Activated CD8-positive, alpha-beta T cell treated with anti-CD3 and anti-CD28 coated beads, Interleukin-2, amount 10 ng/mL, durations not matched to agents 7 days and 5 days (primary cell): Measurements from ENCODE around the gene KYAT1. TPM values are rescaled to one million over a fixed set of nuclear protein-coding genes. Genes with fewer than 3 reads are reported as not detected.

ENCODE experiments used
- ATAC-seq: fragments of 150-1000 bp; cut with Tn5 transposase; one replicate; pipeline ENCODE4 v1.10.0; 2021; ENCODE audit warnings: moderate library complexity
- CTCF ChIA-PET: fragments of 350-600 bp; sonication (Branson Sonifier 250); formaldehyde crosslinking; loops from one replicate; lab custom pipeline; 2021; ENCODE audit warnings: antibody characterized with exemption; lab: Charles Lee
- POLR2A ChIA-PET: fragments of 350-600 bp; sonication (Branson Sonifier 250); formaldehyde crosslinking; loops from one replicate; lab custom pipeline; 2021; ENCODE audit warnings: antibody characterized with exemption; lab: Charles Lee
- DNase-seq: peaks from one replicate; pipeline ENCODE4 v3.0.0-alpha.2; 2020
- H3K27ac Mint-ChIP-seq: one replicate; pipeline ENCODE4 v1.8.0; 2021; ENCODE audit warnings: mild to moderate bottlenecking, mixed read lengths
- H3K27me3 Mint-ChIP-seq: one replicate; pipeline ENCODE4 v1.8.0; 2021; ENCODE audit warnings: low read depth, mixed read lengths
- H3K36me3 Mint-ChIP-seq: one replicate; pipeline ENCODE4 v1.8.0; 2021; ENCODE audit warnings: low read depth, mixed read lengths
- H3K4me1 Mint-ChIP-seq: one replicate; pipeline ENCODE4 v1.8.0; 2021; ENCODE audit warnings: low read depth, mixed read lengths
- H3K4me3 Mint-ChIP-seq: one replicate; pipeline ENCODE4 v1.8.0; 2021; ENCODE audit warnings: mild to moderate bottlenecking, mixed read lengths
- H3K9me3 Mint-ChIP-seq: one replicate; pipeline ENCODE4 v1.8.0; 2022; ENCODE audit warnings: mixed read lengths; ENCODE audit not compliant: insufficient read depth
- total RNA-seq, 2 experiments: library from RNA; stranded (reverse); gene quantifications; one replicate each; pipeline ENCODE4 v1.2.3, GENCODE V29; 2021

The KYAT1 gene
- total RNA-seq, 2 experiments from 2014 or later = 12.6 to 13.0 TPM

DNA sequence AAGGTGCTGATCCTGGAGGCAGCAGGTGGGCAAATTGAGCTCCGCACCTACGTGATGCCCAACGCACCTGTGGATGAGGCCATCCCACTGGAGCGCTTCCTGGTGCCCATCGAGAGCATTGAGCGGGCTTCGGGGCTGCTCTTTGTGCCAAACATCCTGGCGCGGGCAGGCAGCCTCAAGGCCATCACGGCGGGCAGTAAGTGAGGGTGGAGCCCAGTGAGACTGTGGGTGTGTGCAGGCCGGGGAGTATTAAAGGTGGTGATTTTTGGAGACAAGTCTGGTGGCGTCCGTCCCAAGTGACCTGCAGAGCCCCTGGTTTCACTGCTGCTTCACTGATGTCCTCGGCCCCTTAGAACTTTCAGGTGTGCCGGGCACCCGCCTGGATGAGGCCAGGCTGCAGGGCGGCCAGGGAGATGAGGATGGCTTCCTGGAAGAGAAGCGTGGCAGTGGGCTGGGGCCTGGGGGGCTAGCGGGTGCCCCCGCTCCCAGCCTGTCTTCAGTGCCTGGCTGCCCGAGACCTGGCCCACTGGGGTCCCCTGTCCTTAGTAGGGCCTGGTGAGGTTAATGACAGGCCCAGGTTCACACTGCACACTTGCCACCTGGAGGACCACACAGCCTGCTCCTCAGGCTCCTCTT, 59.2 kb downstream of the KYAT1 start:
- CTCF ChIA-PET = no interaction called here
- Mint-ChIP-seq H3K36me3 (peaks cover 44% of the 10 kb centered on the region), H3K4me3 (no peak overlapping the region), H3K9me3 (peaks cover 3% of the 10 kb centered on the region), H3K27ac (no peak overlapping the region), H3K27me3 (no peaks in the 10 kb centered on the region), H3K4me1 (peaks cover 24% of the 10 kb centered on the region)
- DNase-seq (no peak), ATAC-seq (no peak)
- POLR2A ChIA-PET = no interaction called here

DNA sequence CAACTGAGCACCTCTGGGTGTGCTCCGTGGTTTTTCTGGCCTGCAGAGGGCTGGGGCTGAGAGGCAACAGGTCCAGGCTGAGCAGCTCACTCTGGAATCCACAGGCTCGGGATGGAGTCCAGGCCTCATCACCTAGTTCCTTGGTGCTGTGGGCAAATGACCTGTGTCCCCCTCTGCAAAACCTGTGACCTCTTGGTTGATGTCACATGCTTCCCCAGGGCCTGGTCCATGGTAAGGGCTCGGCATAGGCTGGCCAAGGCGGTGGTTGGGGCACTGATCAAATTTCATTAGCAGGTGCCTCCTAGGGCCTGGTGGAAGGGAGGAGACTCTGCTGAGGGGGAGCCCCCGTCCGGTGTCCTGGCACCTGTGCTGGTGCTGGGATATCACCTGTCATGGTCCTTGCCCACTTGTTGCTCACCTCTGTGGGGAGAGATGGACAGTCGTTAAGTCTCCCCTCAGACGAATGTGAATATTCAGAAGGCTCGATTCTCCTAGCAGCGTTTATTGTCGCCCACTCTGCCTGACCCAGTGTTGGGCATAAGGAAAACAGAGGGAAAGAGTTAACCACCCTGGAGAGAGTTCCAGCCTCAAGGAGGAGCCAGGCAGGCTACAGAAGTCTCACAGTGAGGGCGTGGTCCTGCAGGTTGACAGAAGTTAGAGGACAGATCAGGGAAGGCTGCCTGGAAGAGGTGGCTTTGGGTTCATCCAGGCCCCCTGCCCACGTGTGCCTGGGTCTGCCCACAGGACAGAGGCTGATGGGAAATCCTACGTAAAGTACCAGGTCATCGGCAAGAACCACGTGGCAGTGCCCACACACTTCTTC, 60.0 kb downstream of the KYAT1 start:
- no peak overlapping the region for H3K27ac Mint-ChIP-seq
- no peak for DNase-seq

DNA sequence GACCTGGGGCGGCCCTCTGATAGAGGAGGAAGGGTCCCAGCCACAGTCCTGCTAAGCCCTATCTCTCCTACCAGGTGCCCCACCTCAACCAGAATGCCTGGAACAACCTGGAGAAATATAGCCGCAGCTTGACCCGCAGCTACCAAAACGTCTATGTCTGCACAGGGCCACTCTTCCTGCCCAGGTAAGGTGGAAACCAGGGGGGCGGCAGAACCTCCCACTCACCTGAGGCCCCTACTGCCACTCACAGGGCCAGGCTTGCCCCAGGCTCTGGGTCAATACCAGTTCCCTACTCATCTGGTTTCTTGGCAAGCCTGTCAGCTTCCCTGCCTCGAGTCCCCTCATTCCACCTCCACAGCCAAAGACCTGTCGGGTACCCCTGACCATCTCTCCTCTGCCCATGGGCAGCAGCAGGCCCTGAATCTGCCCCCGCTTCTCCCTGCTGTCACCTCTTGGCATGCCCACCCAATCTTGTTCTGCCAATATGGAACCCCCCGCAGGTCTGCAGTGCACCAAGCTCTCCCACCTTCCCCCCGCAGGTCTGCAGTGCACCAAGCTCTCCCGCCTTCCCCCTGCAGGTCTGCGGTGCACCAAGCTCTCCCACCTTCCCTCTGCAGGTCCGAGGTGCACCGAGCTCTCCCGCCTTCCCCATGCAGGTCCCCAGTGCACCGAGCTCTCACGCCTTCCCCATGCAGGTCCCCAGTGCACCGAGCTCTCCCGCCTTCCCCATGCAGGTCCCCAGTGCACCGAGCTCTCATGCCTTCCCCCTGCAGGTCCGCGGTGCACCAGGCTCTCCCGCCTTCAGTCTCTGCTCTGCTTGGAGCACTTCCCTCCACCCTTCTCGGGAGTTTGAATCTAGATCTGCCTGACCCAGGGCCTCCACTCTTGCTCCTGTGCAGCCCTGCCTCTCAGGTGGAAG, 60.8 kb downstream of the KYAT1 start:
- no peak overlapping the region for H3K4me3 Mint-ChIP-seq
- DNase-seq (no peak), ATAC-seq (no peak)
- H3K9me3 Mint-ChIP-seq = peaks cover 5% of the 10 kb centered on the region
- H3K27ac Mint-ChIP-seq = no peak overlapping the region
- ChIA-PET CTCF (interaction anchor here (0.8 to 3.5 kb wide), 4 partner anchors 9 to 458 kb away, joined by 3 to 36 read pairs (median 3); partner anchors contain the start of gene SPOUT1), POLR2A (interaction anchor here (1.4 to 1.7 kb wide), 2 partner anchors 9 kb away, joined by 5 to 7 read pairs; partner anchors contain the start of gene SPOUT1)
- H3K27me3 Mint-ChIP-seq = no peaks in the 10 kb centered on the region
- H3K4me1 Mint-ChIP-seq = peaks cover 21% of the 10 kb centered on the region
- H3K36me3 Mint-ChIP-seq = peaks cover 32% of the 10 kb centered on the region

More for the DNA sequence above, 60.0 kb downstream of the KYAT1 start:
- Mint-ChIP-seq H3K4me1 (peaks cover 21% of the 10 kb centered on the region), H3K27me3 (no peaks in the 10 kb centered on the region), H3K36me3 (peaks cover 37% of the 10 kb centered on the region), H3K9me3 (peaks cover 5% of the 10 kb centered on the region), H3K4me3 (no peak overlapping the region)
- no peak for ATAC-seq
- ChIA-PET POLR2A (interaction anchor here (1.4 kb wide), 1 partner anchor 9 kb away, joined by 5 read pairs; no protein-coding TSS in a partner anchor), CTCF (no interaction called here)

DNA sequence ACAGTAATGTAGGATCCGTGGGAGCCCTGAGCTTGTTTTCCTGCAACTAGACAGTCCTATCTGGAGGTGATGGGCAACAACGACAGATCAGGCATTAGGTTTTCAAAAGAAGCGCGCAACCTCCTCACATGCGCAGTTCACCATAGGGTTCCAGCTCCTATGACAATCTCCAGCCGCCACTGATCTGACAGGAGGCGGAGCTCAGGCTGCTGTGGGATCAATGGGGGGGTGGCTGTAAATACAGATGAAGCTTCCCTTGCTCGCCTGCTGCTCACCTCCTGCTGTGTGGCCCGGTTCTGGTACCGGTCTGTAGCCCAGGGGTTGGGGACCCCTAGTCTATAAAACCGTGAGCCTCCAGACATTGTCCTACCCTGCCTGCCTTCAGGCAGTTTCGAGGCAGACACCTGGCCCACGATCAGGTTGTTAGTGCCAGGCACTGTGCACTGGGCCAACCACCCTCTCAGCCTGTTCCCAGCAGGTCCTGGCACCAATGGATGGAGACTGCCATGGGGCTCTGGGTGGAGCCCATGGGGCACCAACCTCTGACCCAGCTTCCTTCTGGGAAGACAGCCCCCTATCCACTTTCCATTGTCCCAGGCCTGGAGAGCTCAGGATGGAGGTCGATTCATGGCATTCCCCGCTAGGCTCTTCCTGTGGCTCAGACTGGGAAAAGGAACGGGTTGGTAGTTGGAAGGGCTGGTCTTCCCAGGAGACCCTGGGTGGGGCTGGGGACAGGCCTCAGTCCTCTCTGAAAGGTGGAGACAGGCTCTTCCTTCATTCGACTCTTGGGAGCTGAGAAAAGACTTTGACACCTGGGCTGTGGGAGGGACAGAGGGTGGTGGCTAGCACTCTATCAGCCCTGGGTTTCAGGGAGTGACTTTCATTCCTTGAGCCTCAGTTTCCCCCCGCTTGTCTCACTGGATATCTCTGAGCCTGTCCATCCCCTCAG, 61.8 kb downstream of the KYAT1 start:
- Mint-ChIP-seq H3K27ac (no peak overlapping the region), H3K4me1 (peaks cover 21% of the 10 kb centered on the region)
- POLR2A ChIA-PET = interaction anchor here (1.4 to 1.7 kb wide), 3 partner anchors 8 to 136 kb away, joined by 4 to 7 read pairs (median 5); partner anchors contain the start of gene SPOUT1

DNA sequence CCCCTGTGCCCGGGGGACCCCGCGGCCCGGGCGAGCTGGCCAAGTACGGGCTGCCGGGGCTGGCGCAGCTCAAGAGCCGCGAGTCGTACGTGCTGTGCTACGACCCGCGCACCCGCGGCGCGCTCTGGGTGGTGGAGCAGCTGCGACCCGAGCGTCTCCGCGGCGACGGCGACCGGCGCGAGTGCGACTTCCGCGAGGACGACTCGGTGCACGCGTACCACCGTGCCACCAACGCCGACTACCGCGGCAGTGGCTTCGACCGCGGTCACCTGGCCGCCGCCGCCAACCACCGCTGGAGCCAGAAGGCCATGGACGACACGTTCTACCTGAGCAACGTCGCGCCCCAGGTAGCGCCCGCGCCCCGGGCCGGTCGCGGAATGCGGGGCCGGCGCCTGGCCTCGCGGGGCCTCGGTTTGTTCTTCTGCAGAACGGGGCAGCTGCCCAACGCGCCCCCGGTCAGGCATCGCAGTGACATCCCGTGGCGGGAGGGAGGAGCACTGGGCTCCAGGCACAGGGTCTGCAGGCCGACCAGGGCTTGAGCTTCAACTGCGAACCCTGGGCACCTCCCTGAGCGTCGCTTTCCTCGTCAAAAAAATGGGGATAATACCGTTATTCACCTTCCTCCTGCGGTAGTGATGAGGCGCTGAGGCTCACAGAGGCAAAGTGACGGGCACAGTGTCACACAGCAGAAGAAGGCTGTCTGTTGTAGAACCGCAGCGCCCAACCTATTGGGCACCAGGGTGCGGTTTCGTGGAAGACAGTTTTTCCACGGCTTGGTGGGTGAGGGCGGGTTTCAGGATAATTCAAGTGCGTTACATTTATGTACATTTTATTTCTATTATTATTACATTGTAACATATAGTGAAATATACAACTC, 62.7 kb downstream of the KYAT1 start:
- POLR2A ChIA-PET = interaction anchor here (0.7 to 1.8 kb wide), 8 partner anchors 10 to 363 kb away, joined by 3 to 15 read pairs (median 6); partner anchors contain the start of genes ODF2 and SPOUT1
- H3K27ac Mint-ChIP-seq = peak overlapping the region; percentile 76

More for the DNA sequence above, 61.8 kb downstream of the KYAT1 start:
- ATAC-seq (no peak), DNase-seq (no peak)
- H3K27me3 Mint-ChIP-seq = no peaks in the 10 kb centered on the region
- peak overlapping the region; percentile 78 for H3K4me3 Mint-ChIP-seq
- peaks cover 26% of the 10 kb centered on the region for H3K36me3 Mint-ChIP-seq
- peaks cover 5% of the 10 kb centered on the region for H3K9me3 Mint-ChIP-seq
- CTCF ChIA-PET = interaction anchor here (0.6 to 3.5 kb wide), 8 partner anchors 8 to 458 kb away, joined by 3 to 36 read pairs (median 4); partner anchors contain the start of gene SPOUT1

DNA sequence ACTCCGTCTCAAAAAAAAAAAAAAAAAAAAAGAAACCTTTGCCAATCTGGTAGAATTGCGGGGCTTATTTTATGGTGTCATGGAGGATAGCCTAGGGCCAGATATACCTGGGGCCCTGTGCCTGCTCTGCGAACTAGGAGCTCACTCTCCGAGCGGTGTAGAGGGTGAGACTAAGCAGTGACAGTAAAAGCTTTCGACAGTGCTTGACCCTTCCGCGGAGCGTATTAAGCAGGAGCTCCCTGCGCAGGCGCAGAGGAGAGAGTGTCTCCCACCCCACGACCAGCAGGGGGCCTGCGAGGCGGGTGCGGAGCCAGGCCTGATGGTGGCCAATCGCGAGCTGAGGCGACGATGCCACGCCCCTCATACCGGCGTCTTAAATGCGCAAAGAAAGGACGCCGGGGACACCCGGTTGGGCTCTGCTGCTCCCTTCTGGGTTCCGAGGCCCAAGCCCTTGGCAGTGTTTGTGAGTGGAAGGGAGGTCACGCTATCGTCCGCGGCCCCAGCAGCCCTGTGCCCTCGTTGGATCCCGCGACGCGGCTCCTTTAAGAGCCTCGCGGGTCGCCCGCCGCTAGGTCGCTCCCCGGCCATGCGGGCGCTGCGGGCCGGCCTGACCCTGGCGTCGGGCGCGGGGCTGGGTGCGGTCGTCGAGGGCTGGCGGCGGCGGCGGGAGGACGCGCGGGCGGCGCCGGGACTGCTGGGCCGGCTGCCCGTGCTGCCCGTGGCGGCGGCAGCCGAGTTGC, 63.5 kb downstream of the KYAT1 start, which contains the start of gene ENDOG:
TSS of gene ENDOG (plus strand) at position 402 of the 740 bp plus-strand sequence. CDS start at position 587, 185 bp downstream.
- Mint-ChIP-seq H3K4me1 (peaks cover 21% of the 10 kb centered on the region), H3K4me3 (peak within 1 kb of the TSS; percentile 83), H3K36me3 (peaks cover 19% of the 10 kb centered on the region), H3K27me3 (no peaks in the 10 kb centered on the region), H3K9me3 (peaks cover 5% of the 10 kb centered on the region), H3K27ac (peak within 1 kb of the TSS; percentile 94)
- ATAC-seq (peak; percentile 94), DNase-seq (peak; percentile 98)
- ChIA-PET CTCF (interaction anchor here (0.6 to 3.5 kb wide), 41 partner anchors 9 to 533 kb away, joined by 3 to 36 read pairs (median 5); partner anchors contain the start of genes MIGA2, PKN3, SH3GLB2 and SPOUT1), POLR2A (interaction anchor here (0.7 to 1.8 kb wide), 10 partner anchors 9 to 363 kb away, joined by 3 to 15 read pairs (median 4); partner anchors contain the start of genes ODF2, SPOUT1 and ZDHHC12)

More for the DNA sequence above, 62.7 kb downstream of the KYAT1 start:
- H3K4me1 Mint-ChIP-seq = peaks cover 21% of the 10 kb centered on the region
- H3K4me3 Mint-ChIP-seq = peak overlapping the region; percentile 78
- peaks cover 19% of the 10 kb centered on the region for H3K36me3 Mint-ChIP-seq
- CTCF ChIA-PET = interaction anchor here (0.6 to 3.5 kb wide), 34 partner anchors 8 to 534 kb away, joined by 3 to 36 read pairs (median 5); partner anchors contain the start of genes MIGA2, PKN3, SH3GLB2 and SPOUT1
- ATAC-seq = peak; percentile 51
- H3K9me3 Mint-ChIP-seq = peaks cover 5% of the 10 kb centered on the region
- DNase-seq = peak; percentile 54
- no peaks in the 10 kb centered on the region for H3K27me3 Mint-ChIP-seq

DNA sequence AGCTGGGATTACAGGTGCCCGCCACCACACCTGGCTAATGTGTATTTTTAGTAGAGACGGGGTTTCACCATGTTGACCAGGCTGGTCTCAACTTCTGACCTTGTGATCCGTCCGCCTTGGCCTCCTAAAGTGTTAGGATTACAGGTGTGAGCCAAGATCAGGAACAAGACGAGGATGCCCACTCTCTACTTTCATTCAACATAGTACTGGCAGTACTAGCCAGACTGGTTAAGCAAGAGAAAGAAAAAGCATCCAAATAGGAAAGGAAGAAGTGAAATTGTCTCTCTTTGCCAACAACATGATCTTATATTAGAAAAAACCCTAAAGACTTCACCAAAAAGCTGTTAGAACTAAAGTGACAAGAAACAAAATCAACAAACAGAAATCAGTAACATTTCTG, 70.9 kb downstream of the KYAT1 start:
- DNase-seq = no peak
- ATAC-seq = no peak
- H3K4me3 Mint-ChIP-seq = no peak overlapping the region
- no peaks in the 10 kb centered on the region for H3K27me3 Mint-ChIP-seq
- no peaks in the 10 kb centered on the region for H3K4me1 Mint-ChIP-seq
- H3K9me3 Mint-ChIP-seq = no peaks in the 10 kb centered on the region
- H3K36me3 Mint-ChIP-seq = peaks cover 12% of the 10 kb centered on the region
- POLR2A ChIA-PET = no interaction called here
- no peak overlapping the region for H3K27ac Mint-ChIP-seq
- CTCF ChIA-PET = no interaction called here

DNA sequence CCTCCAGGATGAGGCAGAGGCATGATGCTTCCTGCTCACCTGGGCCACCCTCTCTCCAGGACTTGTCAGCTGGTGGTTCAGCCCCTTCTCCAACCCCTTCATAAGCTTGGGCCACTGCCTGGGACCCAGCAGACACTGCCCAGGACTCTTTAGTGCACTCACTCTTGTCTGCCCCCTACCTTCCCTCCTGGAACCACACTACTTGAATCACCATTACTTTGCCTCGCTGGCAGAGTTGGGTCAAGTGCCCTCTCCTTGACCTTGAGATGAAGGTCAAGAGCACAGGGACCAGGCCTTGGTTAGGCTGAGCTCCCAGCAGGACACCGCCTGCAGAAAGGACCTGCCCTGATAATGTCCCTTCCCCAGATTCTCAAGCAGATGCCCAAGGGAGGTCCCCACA, 71.9 kb downstream of the KYAT1 start:
- Mint-ChIP-seq H3K4me1 (no peaks in the 10 kb centered on the region), H3K27me3 (no peaks in the 10 kb centered on the region), H3K4me3 (no peak overlapping the region), H3K27ac (no peak overlapping the region), H3K9me3 (no peaks in the 10 kb centered on the region), H3K36me3 (peaks cover 19% of the 10 kb centered on the region)
- ATAC-seq = no peak
- ChIA-PET POLR2A (no interaction called here), CTCF (interaction anchor here (1.8 kb wide), 1 partner anchor 9 kb away, joined by 5 read pairs; the partner anchor contains the start of gene ENDOG)
- no peak for DNase-seq
